Tibial nerve (tissue), 4 donors: Measurements from ENCODE around the gene DMWD. TPM values are rescaled to one million over a fixed set of nuclear protein-coding genes. Genes with fewer than 3 reads are reported as not detected.

Source experiments
- DNase-seq, 2 donors: peaks; one replicate each; pipeline ENCODE4 v3.0.0-alpha.2; 2019; ENCODE audit warnings: low spot score in 2 of 2
- H3K27ac ChIP-seq, 4 donors: fragments of 200-600 bp; sonication (generic) in 3 of 4; one replicate each; pipeline ENCODE4 v1.5.1; 2017 to 2019; ENCODE audit warnings: mild to moderate bottlenecking in 1 of 4
- H3K27me3 ChIP-seq, 2 donors: fragments of 200-600 bp; sonication (generic) in 1 of 2; one replicate each; pipeline versions ENCODE4 v1.5.1 to v1.6.0; 2017 to 2019
- H3K36me3 ChIP-seq, 3 donors: fragments of 200-600 bp; sonication (generic); one replicate each; pipeline ENCODE4 v1.5.1; 2018 to 2019
- H3K4me1 ChIP-seq, 4 donors: fragments of 200-600 bp; sonication (generic) in 3 of 4; one replicate each; pipeline ENCODE4 v1.5.1; 2017 to 2019
- H3K4me3 ChIP-seq, 4 donors: fragments of 200-600 bp; sonication (generic) in 3 of 4; one replicate each; pipeline ENCODE4 v1.5.1; 2017 to 2019; ENCODE audit warnings: mild to moderate bottlenecking in 1 of 4, moderate library complexity in 1 of 4
- H3K9me3 ChIP-seq, 4 donors: fragments of 200-600 bp; sonication (generic) in 3 of 4; one replicate each; pipeline ENCODE4 v1.5.1; 2017 to 2019
- CTCF ChIP-seq, 5 experiments: fragments of 200-600 bp in 3 of 5; fragments of 450-650 bp in 2 of 5; sonication (generic) in 3 of 5; IDR thresholded peaks; one replicate each; pipeline ENCODE4 v1.5.1; 2016 to 2019; ENCODE audit warnings: antibody characterized with exemption in 5 of 5, mild to moderate bottlenecking in 3 of 5, moderate library complexity in 2 of 5
- EP300 ChIP-seq, 2 donors: sonication (generic); formaldehyde crosslinking; IDR thresholded peaks; one replicate each; pipeline ENCODE4 v1.6.1; 2017; ENCODE audit warnings: antibody characterized with exemption in 2 of 2, mild to moderate bottlenecking in 1 of 2
- POLR2A ChIP-seq, 2 donors: fragments of 450-650 bp; IDR thresholded peaks; one replicate each; pipeline ENCODE4 v1.6.1; 2017; ENCODE audit warnings: antibody characterized with exemption in 2 of 2, mild to moderate bottlenecking in 2 of 2, moderate library complexity in 2 of 2
- WGBS, 2 donors: methylation state at CpG; one replicate each; pipeline ENCODE4 v1.1.5; 2018; 5-methylcytosine and 5-hydroxymethylcytosine counted together
- total RNA-seq, 4 donors: library from RNA; depleted of rRNA; stranded (reverse); fragments of >200 nt; gene quantifications; one replicate each; pipeline ENCODE4 v1.1.0, GENCODE V29; 2016

The DMWD gene
- total RNA-seq, 4 donors from 2014 or later, result 28.4 to 75.0 (median 53.8) TPM

- no peaks in the 10 kb centered on the region for H3K36me3 ChIP-seq
- no peak overlapping the region for H3K27ac ChIP-seq
- H3K4me3 ChIP-seq, result no peak overlapping the region
- H3K9me3 ChIP-seq, result no peaks in the 10 kb centered on the region
- H3K27me3 ChIP-seq, result peaks cover 0 to 1% of the 10 kb centered on the region in 2 donors
- no peak for TF ChIP-seq CTCF (IDR thresholded peaks at IDR 0.05)
- TF ChIP-seq EP300 (IDR thresholded peaks at IDR 0.05), result no peak
- TF ChIP-seq POLR2A (IDR thresholded peaks at IDR 0.05), result no peak
- DNase-seq, result no peak
- no peaks in the 10 kb centered on the region for H3K4me1 ChIP-seq
- 86 to 87% methylated on average over 10 of the region's 10 CpGs for WGBS, 2 donors
Observed at GRCh38 chr19:45739498-45740439, 52.9 kb downstream of the DMWD start.

DNA sequence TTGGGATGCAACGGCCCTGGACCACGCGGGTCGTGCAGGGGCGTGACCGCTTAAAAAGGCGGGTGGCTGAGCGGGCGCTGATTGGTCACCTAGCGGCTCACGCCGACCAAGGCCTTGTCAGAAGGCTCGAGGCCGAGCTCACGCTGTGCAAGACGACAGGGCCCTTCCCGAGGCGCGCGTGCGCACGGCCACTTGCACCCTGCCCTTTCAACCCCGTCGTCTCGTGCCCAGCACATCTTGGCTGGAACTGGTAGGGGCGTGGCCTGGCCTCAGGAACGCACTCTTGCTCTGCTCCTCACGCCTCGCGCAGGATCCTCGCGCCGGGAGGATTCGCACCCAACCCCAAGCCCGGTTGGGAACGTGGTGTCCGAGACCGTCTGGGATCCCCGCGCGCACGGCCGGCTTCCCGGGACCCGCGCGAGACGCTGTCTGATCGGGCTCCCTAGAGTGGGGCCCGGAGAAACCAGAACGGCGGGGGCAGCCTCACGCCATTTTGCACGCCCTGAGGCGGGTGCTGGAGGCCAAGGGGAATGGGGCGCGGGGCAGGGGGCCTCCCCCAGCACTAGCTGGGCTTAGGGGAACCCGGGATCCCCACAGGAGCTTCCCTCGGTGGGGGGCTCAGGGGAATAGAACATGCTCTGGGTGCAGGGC lies 59.4 kb downstream of the DMWD start, which contains the start of gene MEIOSIN:
TSS of gene MEIOSIN (plus strand) at position 280 of the 651 bp plus-strand sequence. CDS start 1,938 bp downstream, outside the sequence.
- WGBS, 2 donors, result 91 to 92% methylated on average over 42 to 59 of the region's 59 CpGs
- Histone ChIP-seq H3K27me3 (no peaks in the 10 kb centered on the region), H3K36me3 (no peaks in the 10 kb centered on the region), H3K9me3 (no peaks in the 10 kb centered on the region), H3K4me3 (no peak within 1 kb of the TSS), H3K27ac (no peak within 1 kb of the TSS), H3K4me1 (peaks cover 0 to 19% (median 13%) of the 10 kb centered on the region in 4 donors)
- no peak for DNase-seq
- no peak for TF ChIP-seq EP300 (IDR thresholded peaks at IDR 0.05)
- no peak for TF ChIP-seq POLR2A (IDR thresholded peaks at IDR 0.05)
- TF ChIP-seq CTCF (IDR thresholded peaks at IDR 0.05), result no peak

Other genes starting within 250 kb of the DMWD start
- 1 to 10 TPM; 4.8 to 6.7 (median 5.7) TPM for gene OPA3, start 208.0 kb downstream of the DMWD start, total RNA-seq
- gene GPR4, start 190.6 kb downstream of the DMWD start, total RNA-seq, result 10 to 100 TPM; 12.6 to 15.6 (median 13.8) TPM
- 10 to 100 TPM; 21.0 to 57.1 (median 25.0) TPM for gene EML2, start 153.4 kb downstream of the DMWD start, total RNA-seq
- gene GIPR, start 124.6 kb downstream of the DMWD start, total RNA-seq, result 1 to 10 TPM in 1 of 4 donors, under 1 TPM in 1, not detected in 2; 0.98 to 2.4 TPM
- 100 to 1,000 TPM; 125 to 151 (median 137) TPM for gene SNRPD2, start 100.9 kb downstream of the DMWD start, total RNA-seq
- 10 to 100 TPM in 2 of 4 donors, 1 to 10 TPM in 2; 5.9 to 13.2 (median 10.5) TPM for gene QPCTL, start 100.2 kb downstream of the DMWD start, total RNA-seq
- 10 to 100 TPM in 3 of 4 donors, 1 to 10 TPM in 1; 9.8 to 15.9 (median 13.7) TPM for gene FBXO46, start 61.9 kb downstream of the DMWD start, total RNA-seq
- gene MEIOSIN, start 59.4 kb downstream of the DMWD start, total RNA-seq, result not detected
- gene SIX5, start 23.6 kb downstream of the DMWD start, total RNA-seq, result 10 to 100 TPM; 21.0 to 31.0 (median 22.9) TPM
- gene DMPK, start 10.4 kb downstream of the DMWD start, total RNA-seq, result 10 to 100 TPM; 59.0 to 87.9 (median 77.4) TPM
- gene RSPH6A, start 22.5 kb upstream of the DMWD start, total RNA-seq, result under 1 TPM in 1 of 4 donors, not detected in 3; 0.30 TPM
- 10 to 100 TPM; 31.0 to 89.0 (median 57.4) TPM for gene SYMPK, start 70.3 kb upstream of the DMWD start, total RNA-seq
- not detected for gene FOXA3, start 71.5 kb upstream of the DMWD start, total RNA-seq
- 10 to 100 TPM; 16.4 to 33.3 (median 27.2) TPM for gene IRF2BP1, start 93.3 kb upstream of the DMWD start, total RNA-seq
- 1 to 10 TPM; 3.6 to 9.0 (median 5.5) TPM for gene MYPOP, start 109.8 kb upstream of the DMWD start, total RNA-seq
- not detected for gene NANOS2, start 121.9 kb upstream of the DMWD start, total RNA-seq
- 1 to 10 TPM; 1.5 to 6.9 (median 1.7) TPM for gene NOVA2, start 181.0 kb upstream of the DMWD start, total RNA-seq
- 10 to 100 TPM; 16.2 to 31.4 (median 21.3) TPM for gene CCDC61, start 202.6 kb upstream of the DMWD start, total RNA-seq
- not detected for gene PGLYRP1, start 230.2 kb upstream of the DMWD start, total RNA-seq
- 1 to 10 TPM in 1 of 4 donors, under 1 TPM in 3; 0.21 to 1.8 (median 0.89) TPM for gene IGFL4, start 248.2 kb upstream of the DMWD start, total RNA-seq